Measurements from ENCODE around the gene DENND2A. TPM values are rescaled to one million over a fixed set of nuclear protein-coding genes. Genes with fewer than 3 reads are reported as not detected.
A peak's percentile ranks its signal among the peaks of the same experiment; 100 is the strongest.

Gene DENND2A
- total and polyA plus RNA-seq, 10 donors = 1.9 to 35.3 (median 14.9) TPM

DNA sequence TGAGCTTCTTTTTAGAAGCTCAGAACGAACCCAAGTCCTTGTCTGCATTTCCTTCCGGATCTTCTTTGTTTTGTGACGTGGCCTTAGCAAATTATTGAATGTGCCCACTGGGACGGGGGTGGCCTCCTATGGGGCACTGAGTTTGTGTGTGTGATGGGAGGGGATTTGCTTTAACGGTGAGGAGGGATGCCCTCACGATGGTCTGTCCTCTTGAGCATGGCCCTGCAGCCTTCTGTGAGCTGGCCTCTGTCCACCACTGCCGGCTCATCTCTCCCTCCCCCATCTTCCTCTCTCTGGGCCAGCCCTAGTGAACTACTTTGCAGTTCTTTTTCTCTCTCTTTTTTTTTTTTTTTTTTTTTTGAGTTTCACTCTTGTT is 98.4 kb downstream of the DENND2A start:
- Histone ChIP-seq H3K27ac (peak overlapping the region in 6 of 8 donors; percentile 33 to 80 (median 73)), H3K36me3 (peaks cover 0 to 16% (median 0%) of the 10 kb centered on the region in 6 donors), H3K4me3 (peak overlapping the region in 1 of 8 donors; percentile 35), H3K4me1 (peaks cover 3 to 30% (median 17%) of the 10 kb centered on the region in 6 donors), H3K27me3 (replicated peaks in 1 of 7) (peaks cover 0 to 9% (median 0%) of the 10 kb centered on the region in 7 donors), H3K9me3 (no peaks in the 10 kb centered on the region)
- intact Hi-C loops (cut with DNase I; ENCODE audit: low total_unique reads) = no loop called here
- TF ChIP-seq, protein P1, sequence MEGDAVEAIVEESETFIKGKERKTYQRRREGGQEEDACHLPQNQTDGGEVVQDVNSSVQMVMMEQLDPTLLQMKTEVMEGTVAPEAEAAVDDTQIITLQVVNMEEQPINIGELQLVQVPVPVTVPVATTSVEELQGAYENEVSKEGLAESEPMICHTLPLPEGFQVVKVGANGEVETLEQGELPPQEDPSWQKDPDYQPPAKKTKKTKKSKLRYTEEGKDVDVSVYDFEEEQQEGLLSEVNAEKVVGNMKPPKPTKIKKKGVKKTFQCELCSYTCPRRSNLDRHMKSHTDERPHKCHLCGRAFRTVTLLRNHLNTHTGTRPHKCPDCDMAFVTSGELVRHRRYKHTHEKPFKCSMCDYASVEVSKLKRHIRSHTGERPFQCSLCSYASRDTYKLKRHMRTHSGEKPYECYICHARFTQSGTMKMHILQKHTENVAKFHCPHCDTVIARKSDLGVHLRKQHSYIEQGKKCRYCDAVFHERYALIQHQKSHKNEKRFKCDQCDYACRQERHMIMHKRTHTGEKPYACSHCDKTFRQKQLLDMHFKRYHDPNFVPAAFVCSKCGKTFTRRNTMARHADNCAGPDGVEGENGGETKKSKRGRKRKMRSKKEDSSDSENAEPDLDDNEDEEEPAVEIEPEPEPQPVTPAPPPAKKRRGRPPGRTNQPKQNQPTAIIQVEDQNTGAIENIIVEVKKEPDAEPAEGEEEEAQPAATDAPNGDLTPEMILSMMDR (IDR thresholded peaks at IDR 0.05 in 8 of 11, conservative IDR thresholded peaks at IDR 0.05 in 3 of 11) = no peak
- TF ChIP-seq POLR2AphosphoS5 (IDR thresholded peaks at IDR 0.05) (peak in 2 of 3 donors; percentile 26 to 30), POLR2A (IDR thresholded peaks at IDR 0.05) (no peak)
- 48 to 60% (median 51%) methylated on average over 7 of the region's 7 CpGs for WGBS, 5 donors
- DNase-seq = peak; percentile 54

DNA sequence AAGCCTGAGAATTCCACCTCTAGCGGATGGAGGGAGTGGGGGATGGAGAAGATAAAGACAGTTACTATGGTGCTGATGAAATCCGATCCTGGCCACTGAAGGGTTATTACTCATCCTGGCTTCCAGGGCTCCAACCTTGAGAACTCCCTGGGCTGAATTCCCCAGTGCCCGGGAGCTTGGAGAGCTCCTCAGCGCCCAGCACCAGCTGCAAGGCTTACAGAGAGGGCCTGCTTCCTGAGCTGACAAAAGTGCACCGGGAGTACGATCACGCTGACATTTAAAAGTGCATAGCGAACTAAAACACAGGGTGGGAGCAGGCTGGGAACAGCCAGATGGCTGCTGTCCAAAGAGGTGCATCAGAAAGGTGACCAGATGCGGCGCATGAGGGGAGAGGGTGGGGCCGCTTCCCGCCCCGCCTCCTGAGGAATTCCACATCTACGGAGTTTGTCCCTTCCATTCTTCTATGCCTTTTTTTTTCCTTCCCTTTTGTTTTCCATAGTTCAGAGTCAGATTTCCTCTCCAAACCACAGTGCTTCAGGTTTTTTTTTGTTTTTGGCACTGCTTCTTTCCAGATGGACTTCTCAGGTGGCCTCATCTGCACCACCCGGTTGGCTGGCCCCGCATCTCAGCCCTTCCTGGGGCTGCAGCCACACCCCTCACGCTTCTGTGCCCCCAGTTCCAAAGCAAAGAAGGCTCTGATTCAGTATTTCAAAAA is 98.9 kb downstream of the DENND2A start:
- TF ChIP-seq POLR2AphosphoS5 (IDR thresholded peaks at IDR 0.05) = peak; percentile 8 to 51 (median 45)
- TF ChIP-seq POLR2A (IDR thresholded peaks at IDR 0.05) = no peak
- Histone ChIP-seq H3K4me1 (peaks cover 3 to 36% (median 17%) of the 10 kb centered on the region in 6 donors), H3K9me3 (no peaks in the 10 kb centered on the region), H3K27me3 (replicated peaks in 1 of 7) (peaks cover 0 to 9% (median 0%) of the 10 kb centered on the region in 7 donors), H3K27ac (peak overlapping the region in 6 of 8 donors; percentile 33 to 80 (median 73)), H3K4me3 (peak overlapping the region in 1 of 8 donors; percentile 35), H3K36me3 (peaks cover 0 to 16% (median 0%) of the 10 kb centered on the region in 6 donors)
- DNase-seq = peak; percentile 53
- 24 to 27% (median 26%) methylated on average over 17 of the region's 17 CpGs for WGBS, 5 donors
- intact Hi-C loops (cut with DNase I; ENCODE audit: low total_unique reads) = no loop called here

DNA sequence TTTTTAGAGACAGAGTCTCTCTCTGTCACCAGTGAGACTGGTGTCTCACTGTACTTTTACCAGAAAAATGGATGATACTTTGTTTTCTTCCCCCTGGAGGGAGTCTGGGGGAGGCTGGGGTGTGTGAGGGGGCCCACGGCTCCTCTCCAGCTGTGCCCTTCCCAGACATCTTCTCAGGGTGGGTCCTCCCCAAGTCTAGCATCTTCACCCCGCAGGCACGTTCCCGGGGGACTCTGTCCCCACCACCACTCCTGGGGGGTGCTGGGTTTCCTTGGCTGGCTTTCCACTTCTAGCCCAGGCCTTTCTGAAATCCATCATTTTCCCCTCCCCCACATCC is 99.5 kb downstream of the DENND2A start:
- Histone ChIP-seq H3K4me3 (no peak overlapping the region), H3K9me3 (no peaks in the 10 kb centered on the region), H3K27me3 (replicated peaks in 1 of 7) (peaks cover 0 to 9% (median 0%) of the 10 kb centered on the region in 7 donors), H3K27ac (peak overlapping the region in 6 of 8 donors; percentile 33 to 80 (median 73)), H3K36me3 (peaks cover 0 to 16% (median 0%) of the 10 kb centered on the region in 6 donors), H3K4me1 (peaks cover 3 to 37% (median 17%) of the 10 kb centered on the region in 6 donors)
- 49 to 75% (median 63%) methylated on average over 4 of the region's 4 CpGs for WGBS, 5 donors
- intact Hi-C loops (cut with DNase I; ENCODE audit: low total_unique reads) = no loop called here
- DNase-seq = peak; percentile 55
- no peak for TF ChIP-seq POLR2A (IDR thresholded peaks at IDR 0.05)
- TF ChIP-seq POLR2AphosphoS5 (IDR thresholded peaks at IDR 0.05) = no peak
- TF ChIP-seq, protein P1 (IDR thresholded peaks at IDR 0.05 in 8 of 11, conservative IDR thresholded peaks at IDR 0.05 in 3 of 11) = no peak

DNA sequence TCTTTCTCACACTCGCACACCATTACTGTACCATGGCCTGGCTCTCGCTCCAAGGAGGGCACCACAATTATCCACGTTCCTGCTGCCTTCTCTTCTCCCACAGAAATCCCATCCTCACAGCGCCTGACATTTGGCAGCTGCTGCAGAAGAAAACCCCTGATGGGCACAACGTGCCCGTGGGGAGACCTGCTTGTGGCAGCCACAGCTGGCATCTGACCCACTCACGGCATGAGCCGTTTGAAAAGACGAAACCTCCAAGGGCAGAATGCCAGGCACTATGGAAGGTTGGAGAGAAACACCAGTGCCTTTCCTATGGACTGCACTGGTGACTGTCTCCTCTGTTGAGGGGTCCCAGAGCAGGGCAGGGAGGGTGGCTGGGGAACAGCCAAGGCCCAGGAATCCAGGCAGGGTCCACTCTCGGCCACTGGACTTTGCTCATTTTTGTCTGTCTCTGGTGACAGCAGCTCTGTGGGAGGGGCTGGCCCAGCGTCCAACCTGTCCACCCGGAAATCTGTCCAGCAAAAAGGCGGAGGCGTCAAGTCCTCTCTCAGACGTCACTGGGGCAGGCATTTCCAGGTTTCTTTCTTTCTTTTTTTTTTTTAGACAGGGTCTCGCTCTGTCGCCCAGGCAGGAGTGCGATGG is 100.4 kb downstream of the DENND2A start:
- Histone ChIP-seq H3K9me3 (no peaks in the 10 kb centered on the region), H3K36me3 (peaks cover 0 to 11% (median 0%) of the 10 kb centered on the region in 6 donors), H3K4me1 (peaks cover 3 to 37% (median 17%) of the 10 kb centered on the region in 6 donors), H3K27me3 (replicated peaks in 1 of 7) (peaks cover 0 to 9% (median 0%) of the 10 kb centered on the region in 7 donors), H3K27ac (peak overlapping the region in 6 of 8 donors; percentile 46 to 80 (median 73)), H3K4me3 (no peak overlapping the region)
- TF ChIP-seq, protein P1 (IDR thresholded peaks at IDR 0.05 in 8 of 11, conservative IDR thresholded peaks at IDR 0.05 in 3 of 11) = no peak
- TF ChIP-seq POLR2AphosphoS5 (IDR thresholded peaks at IDR 0.05) (no peak), POLR2A (IDR thresholded peaks at IDR 0.05) (no peak)
- peak; percentile 44 for DNase-seq
- intact Hi-C loops (cut with DNase I; ENCODE audit: low total_unique reads) = no loop called here
- WGBS, 5 donors = 77 to 88% (median 85%) methylated on average over 17 to 18 of the region's 18 CpGs

All from spleen (tissue), 11 donors.